PC-3 (cell line): Measurements from ENCODE around the gene MRPL37. TPM values are rescaled to one million over a fixed set of nuclear protein-coding genes. Genes with fewer than 3 reads are reported as not detected.
A peak's percentile ranks its signal among the peaks of the same experiment; 100 is the strongest.

Source experiments
- ATAC-seq: fragments of 200-7000 bp; cut with Tn5 transposase; 2 replicates; pipeline ENCODE4 v1.9.1; 2020; ENCODE audit warnings: mild to moderate bottlenecking, moderate library complexity
- BruUV-seq: library from RNA; stranded (reverse); fragments of 400-500 nt; replicated peaks from 2 replicates; lab custom pipeline; 2021; lab: Mats Ljungman, UMichigan
- CTCF ChIA-PET: fragments of 300-600 bp; sonication (Branson Sonifier 250); formaldehyde crosslinking; loops from one replicate; lab custom pipeline; 2022; ENCODE audit warnings: antibody characterized with exemption; lab: Charles Lee
- POLR2A ChIA-PET: fragments of 300-600 bp; sonication (Branson Sonifier 250); formaldehyde crosslinking; loops from one replicate; lab custom pipeline; 2022; ENCODE audit warnings: antibody characterized with exemption; ENCODE audit not compliant: unreplicated experiment; lab: Charles Lee
- DNase-seq: peaks from one replicate; pipeline ENCODE4 v3.0.0-alpha.2; 2015
- H2AFZ ChIP-seq: fragments of 300-600 bp; sonication (generic); 2 replicates; pipeline ENCODE4 v1.6.0; 2016; ENCODE audit warnings: antibody characterized with exemption, low read length
- H3F3A ChIP-seq: fragments of 300-600 bp; sonication (generic); one replicate; pipeline ENCODE4 v1.6.0; 2017; ENCODE audit warnings: antibody characterized with exemption, low read length, control low read depth, mild to moderate bottlenecking; ENCODE audit not compliant: unreplicated experiment
- H3K27ac ChIP-seq: fragments of 300-600 bp; sonication (generic); 2 replicates; pipeline ENCODE4 v1.5.1; 2016; ENCODE audit warnings: mild to moderate bottlenecking, low read length
- H3K27me3 ChIP-seq: fragments of 300-600 bp; sonication (generic); 2 replicates; pipeline ENCODE4 v1.6.1; 2016; ENCODE audit warnings: low read length, mixed read lengths
- H3K36me3 ChIP-seq: fragments of 300-600 bp; sonication (generic); 2 replicates; pipeline ENCODE4 v1.6.1; 2016; ENCODE audit warnings: low read depth, mixed run types, low read length, mixed read lengths
- H3K4me1 ChIP-seq: fragments of 300-600 bp; sonication (generic); 2 replicates; pipeline ENCODE4 v1.5.1; 2016; ENCODE audit warnings: low read length; ENCODE audit not compliant: insufficient read depth
- H3K4me2 ChIP-seq: fragments of 300-600 bp; sonication (generic); 2 replicates; pipeline ENCODE4 v1.6.0; 2016; ENCODE audit warnings: low read length
- H3K4me3 ChIP-seq: fragments of 300-600 bp; sonication (generic); 2 replicates; pipeline ENCODE4 v1.5.1; 2016; ENCODE audit warnings: mild to moderate bottlenecking, low read length, mixed read lengths
- H3K79me2 ChIP-seq: fragments of 300-600 bp; sonication (generic); 2 replicates; pipeline ENCODE4 v1.6.1; 2017; ENCODE audit warnings: low read length, mixed read lengths
- H3K9ac ChIP-seq: fragments of 300-600 bp; sonication (generic); 2 replicates; pipeline ENCODE4 v1.6.0; 2016; ENCODE audit warnings: mild to moderate bottlenecking, low read length
- H3K9me2 ChIP-seq: fragments of 300-600 bp; sonication (generic); replicated peaks from 2 replicates; pipeline ENCODE4 v1.6.1; 2016; ENCODE audit warnings: mixed run types, low read length, mixed read lengths
- H3K9me3 ChIP-seq: fragments of 300-600 bp; sonication (generic); 2 replicates; pipeline ENCODE4 v1.6.1; 2016; ENCODE audit warnings: low read length, mixed read lengths
- H4K20me1 ChIP-seq: fragments of 300-600 bp; sonication (generic); 2 replicates; pipeline ENCODE4 v1.6.1; 2016; ENCODE audit warnings: low read length, mixed read lengths
- EZH2 ChIP-seq: fragments of 300-600 bp; sonication (generic); IDR thresholded peaks from one replicate; pipeline ENCODE4 v1.6.1; 2017; ENCODE audit warnings: antibody characterized with exemption, mild to moderate bottlenecking, low read length; ENCODE audit not compliant: unreplicated experiment
- EZH2phosphoT487 ChIP-seq: fragments of 300-600 bp; sonication (generic); IDR thresholded peaks from 2 replicates; pipeline ENCODE4 v1.6.1; 2018; ENCODE audit warnings: mild to moderate bottlenecking, antibody characterized with exemption, low read length, borderline replicate concordance
- intact Hi-C: fragments of 100-400 bp; cut with micrococcal nuclease; formaldehyde crosslinking; loops from 2 replicates; pipeline ENCODE4 v1.9.0; 2023
- total RNA-seq: library from RNA; depleted of rRNA; stranded (reverse); fragments of >200 nt; gene quantifications from 2 replicates; pipeline ENCODE4 v1.2.3, GENCODE V29; 2014
- TF ChIP-seq, protein P1 (sequence below): fragments of 300-600 bp; sonication (generic); conservative IDR thresholded peaks from 2 replicates; pipeline ENCODE4 v1.5.1; 2017; ENCODE audit warnings: antibody characterized with exemption, low read depth, mild to moderate bottlenecking, low read length

The MRPL37 gene
- total RNA-seq, 1 experiment from 2014 or later: 191 TPM

DNA sequence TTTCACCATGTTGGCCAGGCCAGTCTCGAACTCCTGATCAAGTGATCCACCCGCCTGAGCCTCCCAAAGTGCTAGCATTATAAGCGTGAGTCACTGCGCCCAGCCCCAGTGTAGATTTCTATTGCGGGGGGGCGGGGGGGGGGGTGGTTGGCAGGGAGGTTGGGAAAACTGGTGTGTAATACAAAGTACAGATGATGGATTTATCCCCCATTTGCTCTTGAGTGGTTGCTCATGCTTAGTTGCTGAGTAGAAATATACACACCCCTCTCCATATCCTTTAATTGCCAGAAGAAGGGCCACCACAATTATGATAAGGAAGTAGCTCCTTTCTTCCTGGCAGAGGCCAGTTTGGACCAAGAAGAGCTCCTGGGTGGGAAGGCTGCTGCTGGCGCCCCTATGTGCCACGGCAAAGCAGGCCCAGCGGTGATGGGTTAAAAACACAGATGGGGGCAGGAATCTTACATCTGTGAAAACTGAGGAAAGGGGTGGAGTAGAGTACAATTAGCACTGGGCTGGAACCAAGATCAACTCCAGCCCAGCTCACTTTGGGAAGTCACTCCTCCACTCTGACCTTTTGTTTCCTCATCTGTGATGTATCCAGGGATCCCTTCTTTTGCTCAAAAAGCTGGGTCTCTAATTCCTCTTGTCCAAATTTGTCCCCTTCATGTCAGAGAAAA is 55.2 kb downstream of the MRPL37 start:
- intact Hi-C loops: no loop called here
- Histone ChIP-seq H3K4me2 (no peak overlapping the region), H3K36me3 (no peaks in the 10 kb centered on the region), H3K27me3 (no peaks in the 10 kb centered on the region), H3K79me2 (no peaks in the 10 kb centered on the region), H3K4me3 (no peak overlapping the region), H3K9me2 (no peaks in the 10 kb centered on the region), H3K9ac (no peak overlapping the region), H3K4me1 (peaks cover 33% of the 10 kb centered on the region), H3F3A (no peaks in the 10 kb centered on the region), H3K9me3 (no peaks in the 10 kb centered on the region), H3K27ac (no peak overlapping the region), H2AFZ (no peak overlapping the region), H4K20me1 (no peaks in the 10 kb centered on the region)
- TF ChIP-seq, protein P1, sequence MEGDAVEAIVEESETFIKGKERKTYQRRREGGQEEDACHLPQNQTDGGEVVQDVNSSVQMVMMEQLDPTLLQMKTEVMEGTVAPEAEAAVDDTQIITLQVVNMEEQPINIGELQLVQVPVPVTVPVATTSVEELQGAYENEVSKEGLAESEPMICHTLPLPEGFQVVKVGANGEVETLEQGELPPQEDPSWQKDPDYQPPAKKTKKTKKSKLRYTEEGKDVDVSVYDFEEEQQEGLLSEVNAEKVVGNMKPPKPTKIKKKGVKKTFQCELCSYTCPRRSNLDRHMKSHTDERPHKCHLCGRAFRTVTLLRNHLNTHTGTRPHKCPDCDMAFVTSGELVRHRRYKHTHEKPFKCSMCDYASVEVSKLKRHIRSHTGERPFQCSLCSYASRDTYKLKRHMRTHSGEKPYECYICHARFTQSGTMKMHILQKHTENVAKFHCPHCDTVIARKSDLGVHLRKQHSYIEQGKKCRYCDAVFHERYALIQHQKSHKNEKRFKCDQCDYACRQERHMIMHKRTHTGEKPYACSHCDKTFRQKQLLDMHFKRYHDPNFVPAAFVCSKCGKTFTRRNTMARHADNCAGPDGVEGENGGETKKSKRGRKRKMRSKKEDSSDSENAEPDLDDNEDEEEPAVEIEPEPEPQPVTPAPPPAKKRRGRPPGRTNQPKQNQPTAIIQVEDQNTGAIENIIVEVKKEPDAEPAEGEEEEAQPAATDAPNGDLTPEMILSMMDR: no peak
- TF ChIP-seq EZH2 (no peak), EZH2phosphoT487 (no peak)
- BruUV-seq: no TSS peak
- ATAC-seq: no peak
- ChIA-PET POLR2A (interaction anchor here (0.6 to 0.7 kb wide), 2 partner anchors 51 to 87 kb away, joined by 7 read pairs; no protein-coding TSS in a partner anchor), CTCF (no interaction called here)
- peak; percentile 33 for DNase-seq

GRCh38 chr1:54256522-54257345 is 56.8 kb downstream of the MRPL37 start:
- Histone ChIP-seq H4K20me1 (no peaks in the 10 kb centered on the region), H3K27ac (no peak overlapping the region), H3K4me2 (no peak overlapping the region), H3K9me3 (no peaks in the 10 kb centered on the region), H3K36me3 (no peaks in the 10 kb centered on the region), H3K27me3 (no peaks in the 10 kb centered on the region), H3K4me3 (no peak overlapping the region), H3F3A (no peaks in the 10 kb centered on the region), H3K9ac (no peak overlapping the region), H3K4me1 (peaks cover 31% of the 10 kb centered on the region), H3K9me2 (no peaks in the 10 kb centered on the region), H2AFZ (no peak overlapping the region), H3K79me2 (no peaks in the 10 kb centered on the region)
- TF ChIP-seq EZH2phosphoT487 (no peak), EZH2 (no peak)
- TF ChIP-seq, protein P1: no peak
- ChIA-PET CTCF (no interaction called here), POLR2A (no interaction called here)
- ATAC-seq: no peak
- BruUV-seq: no TSS peak
- DNase-seq: no peak
- intact Hi-C loops: no loop called here

DNA sequence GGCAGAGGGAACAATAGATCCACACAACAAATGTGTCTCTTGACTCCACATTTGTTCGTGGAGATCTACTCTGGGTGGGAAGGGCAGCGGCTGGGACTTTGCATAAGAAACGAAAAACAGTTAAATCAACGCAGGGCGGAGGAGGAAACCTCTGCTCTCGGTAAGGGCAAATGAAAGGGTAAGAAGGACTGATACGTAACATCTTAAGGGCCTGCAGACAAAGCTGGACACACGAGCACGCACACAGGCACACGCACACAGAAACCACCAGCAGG is 57.3 kb downstream of the MRPL37 start:
- Histone ChIP-seq H3K9me2 (no peaks in the 10 kb centered on the region), H3K36me3 (no peaks in the 10 kb centered on the region), H3K9me3 (no peaks in the 10 kb centered on the region), H3K27me3 (no peaks in the 10 kb centered on the region), H3K79me2 (no peaks in the 10 kb centered on the region), H3F3A (no peaks in the 10 kb centered on the region), H3K4me1 (peaks cover 28% of the 10 kb centered on the region), H3K9ac (no peak overlapping the region), H3K4me3 (no peak overlapping the region), H3K27ac (no peak overlapping the region), H4K20me1 (no peaks in the 10 kb centered on the region), H3K4me2 (no peak overlapping the region), H2AFZ (no peak overlapping the region)
- ATAC-seq: no peak
- no peak for DNase-seq
- ChIA-PET POLR2A (no interaction called here), CTCF (no interaction called here)
- intact Hi-C loops: no loop called here
- no TSS peak for BruUV-seq
- TF ChIP-seq, protein P1: no peak
- TF ChIP-seq EZH2phosphoT487 (no peak), EZH2 (no peak)
